ENCODE measurements around the gene TARDBP.
"Not testable (repeated sequence)": the region's sequence is repeated elsewhere in the genome, so short reads cannot be mapped to it uniquely, and the experiment has no call there.

The TARDBP gene

DNA sequence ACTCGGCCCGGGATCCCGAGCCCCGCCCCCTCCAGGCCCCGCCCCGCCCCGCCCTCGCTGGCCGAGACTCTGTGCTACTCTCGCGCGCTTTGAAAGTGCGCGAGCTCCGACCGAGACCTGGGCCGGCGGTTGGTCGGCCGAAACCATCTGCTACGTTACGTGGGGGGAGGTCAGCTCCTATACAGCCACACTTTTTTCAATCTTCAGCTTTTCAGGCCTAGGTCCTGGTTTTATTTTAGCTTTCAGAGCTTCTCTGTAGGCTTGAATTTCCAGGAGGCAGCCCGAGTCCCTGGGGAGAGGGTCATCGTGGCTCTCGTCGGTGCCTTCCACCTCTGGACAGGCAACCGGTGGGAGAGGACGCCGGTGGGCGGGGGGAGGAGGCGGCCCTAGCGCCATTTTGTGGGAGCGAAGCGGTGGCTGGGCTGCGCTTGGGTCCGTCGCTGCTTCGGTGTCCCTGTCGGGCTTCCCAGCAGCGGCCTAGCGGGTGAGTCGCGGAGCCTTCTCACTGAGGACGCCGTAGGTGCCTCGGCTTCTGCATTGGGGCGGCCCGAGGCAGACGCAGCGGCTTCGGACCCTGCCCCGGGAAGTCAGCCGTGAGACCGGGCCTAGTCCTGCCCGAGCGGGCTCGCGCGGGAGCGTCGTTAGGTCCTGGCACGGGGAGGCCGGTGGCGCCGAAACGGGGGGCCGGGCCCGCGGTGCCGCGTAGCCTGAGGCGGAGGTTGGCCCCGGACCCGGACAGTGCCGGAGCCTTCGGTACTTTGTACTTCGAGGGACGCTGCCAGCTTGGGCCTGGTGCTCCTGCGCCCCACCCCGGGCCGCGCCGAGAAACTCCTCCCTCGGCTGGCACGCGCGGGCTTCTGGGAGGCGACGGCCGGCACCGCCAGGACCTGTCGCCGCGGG is at the start of gene TARDBP:
TARDBP (plus strand) TSS at position 395 of the 900 bp plus-strand sequence. CDS start 1,074 bp downstream, outside the sequence.
- peak; percentile 85 for DNase-seq (ENCODE audit: low read depth)

DNA sequence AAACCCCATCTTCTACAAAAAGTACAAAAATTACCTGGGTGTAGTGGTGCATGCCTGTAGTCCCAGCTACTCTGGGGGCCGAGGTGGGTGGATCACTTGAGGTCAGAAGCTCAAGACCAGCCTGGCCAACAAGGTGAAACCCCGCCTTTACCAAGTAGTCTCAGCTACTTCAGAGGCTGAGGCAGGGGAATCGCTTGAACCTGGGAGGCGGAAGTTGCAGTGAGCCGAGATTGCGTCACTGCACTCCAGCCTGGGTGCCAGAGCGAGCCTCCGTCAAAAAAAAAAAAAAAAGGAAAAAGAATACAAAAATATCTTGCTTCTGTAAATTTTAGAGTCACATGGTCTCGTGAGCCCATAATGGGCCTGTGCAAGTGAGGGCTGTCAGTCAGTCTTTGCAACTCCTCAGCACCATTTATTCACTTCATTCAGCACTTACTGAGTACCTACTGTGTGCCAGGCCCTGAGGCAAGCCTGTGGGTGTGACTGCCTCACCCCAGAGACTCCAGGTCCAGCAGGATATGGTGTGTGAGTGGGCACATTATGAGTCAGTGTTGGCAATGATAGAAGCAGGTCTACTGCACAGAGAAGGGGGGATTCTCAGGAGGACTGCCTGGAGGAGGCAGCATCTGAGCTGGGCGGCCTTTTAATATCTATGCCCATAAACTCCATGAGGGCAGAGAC is 46.8 kb upstream of the TARDBP start:
- peak; percentile 3 for DNase-seq (ENCODE audit: low read depth)

DNA sequence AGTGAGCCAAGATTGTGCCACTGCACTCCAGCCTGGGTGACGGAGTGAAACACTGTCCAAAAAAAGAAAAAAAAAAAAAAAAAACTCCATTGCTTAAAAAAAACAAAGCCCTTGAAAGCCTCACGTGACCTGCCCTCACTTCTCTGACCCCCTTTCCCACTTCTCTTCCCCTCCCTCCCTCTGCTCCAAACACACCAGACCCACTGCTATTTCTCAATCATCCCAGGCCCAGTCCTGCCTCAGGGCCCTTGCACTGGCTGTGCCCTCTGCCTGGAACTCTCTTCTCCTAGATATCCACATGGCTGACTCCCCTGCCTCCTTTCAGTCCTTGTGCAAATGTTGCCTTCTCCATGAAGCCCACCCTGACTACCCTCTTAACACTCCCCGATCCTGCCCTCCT is 45.4 kb upstream of the TARDBP start:
- DNase-seq (ENCODE audit: low read depth), result no peak

DNA sequence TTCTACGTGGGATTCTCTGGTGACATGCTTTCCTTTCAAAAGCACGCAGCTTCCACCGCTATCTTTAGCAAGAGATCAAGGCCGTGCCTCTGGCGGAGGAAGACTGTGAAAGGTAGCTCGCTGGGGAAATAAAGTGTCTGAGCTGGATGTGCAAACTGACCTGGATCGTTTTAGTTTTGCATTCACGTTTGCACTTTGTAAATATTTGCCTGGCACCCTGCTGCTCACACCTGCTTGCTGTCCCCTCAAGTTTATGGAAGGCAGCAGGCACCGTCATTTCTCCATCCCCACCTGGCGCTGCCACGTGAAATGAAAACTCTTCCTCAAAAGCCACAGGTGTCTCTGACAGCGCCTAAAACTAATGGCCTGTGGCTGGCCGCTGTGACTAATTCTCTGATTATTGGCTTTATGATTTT is 44.0 kb upstream of the TARDBP start:
- peak; percentile 3 for DNase-seq (ENCODE audit: low read depth)

DNA sequence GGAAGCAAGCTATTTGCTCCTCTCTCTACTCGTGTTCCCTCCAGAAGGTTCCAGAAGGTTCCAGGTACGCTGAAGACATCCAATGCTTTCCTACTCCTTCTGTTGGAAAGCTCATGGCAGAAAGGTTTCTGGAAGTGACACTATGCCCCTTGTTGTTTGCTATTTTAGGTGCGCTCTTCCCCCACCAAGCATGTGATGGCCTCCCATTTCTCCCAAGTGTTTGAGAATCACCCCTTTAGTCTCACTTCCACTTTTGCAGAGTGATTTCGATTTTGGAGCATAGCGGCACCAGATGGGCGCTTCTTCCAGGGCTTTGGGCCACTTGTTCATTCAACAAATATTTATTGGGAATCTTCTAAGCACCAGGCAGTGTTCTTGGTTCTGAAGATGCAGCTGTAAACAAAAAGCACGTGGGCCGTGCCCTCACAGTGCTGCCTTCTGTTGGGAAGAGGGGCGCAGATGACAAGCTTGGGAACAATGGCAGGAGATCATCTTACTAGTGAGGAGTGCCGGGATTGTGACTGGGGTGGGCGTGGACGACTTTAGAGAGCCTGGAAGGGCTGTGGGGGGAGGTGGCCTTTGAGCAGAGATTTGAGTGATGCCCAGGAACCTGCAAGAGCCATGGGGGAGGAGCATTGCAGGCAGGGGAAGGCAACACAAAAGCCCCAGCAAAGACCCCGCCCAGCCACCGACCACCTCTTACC is 43.0 kb upstream of the TARDBP start:
- no peak for DNase-seq (ENCODE audit: low read depth)

DNA sequence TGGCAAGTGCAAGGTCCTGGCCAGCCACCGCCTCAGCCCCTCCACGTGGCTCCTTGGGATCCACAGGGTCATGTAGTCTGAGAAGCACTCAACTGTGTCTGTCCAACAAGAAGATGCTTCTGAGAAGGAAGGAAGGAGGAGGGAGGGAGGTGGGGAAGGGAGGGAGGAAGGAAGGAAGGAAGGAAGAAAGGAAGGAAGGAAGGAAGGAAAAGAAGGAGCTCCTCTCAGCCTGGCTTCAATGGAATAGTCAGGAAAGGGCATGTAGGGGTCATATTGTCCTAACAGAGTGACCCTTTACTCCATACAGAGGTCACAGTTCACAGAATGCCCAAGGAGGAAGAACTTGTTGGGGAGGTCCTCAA is 42.5 kb upstream of the TARDBP start:
- DNase-seq (ENCODE audit: low read depth), result no peak

DNA sequence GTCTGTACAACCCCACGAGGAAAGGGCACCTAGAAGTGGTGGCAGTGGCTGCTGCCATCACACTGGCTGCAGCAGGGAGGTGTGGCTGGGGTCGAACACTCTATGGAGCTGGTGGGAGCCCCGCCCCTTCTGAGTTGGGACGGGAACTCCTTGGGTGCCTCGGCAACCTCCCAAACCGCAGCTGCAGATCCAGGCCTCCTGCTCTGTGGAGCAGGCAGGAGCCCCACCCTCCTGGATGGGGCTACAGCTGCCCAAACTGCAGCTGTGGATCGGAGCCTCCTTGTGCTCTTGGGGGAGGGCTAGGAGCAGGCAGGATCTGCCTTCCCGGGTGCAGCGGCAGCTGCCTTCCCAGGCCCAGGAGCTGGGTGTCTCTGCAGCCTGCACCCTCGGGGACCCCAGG is 38.9 kb upstream of the TARDBP start:
- DNase-seq (ENCODE audit: low read depth), result no peak

DNA sequence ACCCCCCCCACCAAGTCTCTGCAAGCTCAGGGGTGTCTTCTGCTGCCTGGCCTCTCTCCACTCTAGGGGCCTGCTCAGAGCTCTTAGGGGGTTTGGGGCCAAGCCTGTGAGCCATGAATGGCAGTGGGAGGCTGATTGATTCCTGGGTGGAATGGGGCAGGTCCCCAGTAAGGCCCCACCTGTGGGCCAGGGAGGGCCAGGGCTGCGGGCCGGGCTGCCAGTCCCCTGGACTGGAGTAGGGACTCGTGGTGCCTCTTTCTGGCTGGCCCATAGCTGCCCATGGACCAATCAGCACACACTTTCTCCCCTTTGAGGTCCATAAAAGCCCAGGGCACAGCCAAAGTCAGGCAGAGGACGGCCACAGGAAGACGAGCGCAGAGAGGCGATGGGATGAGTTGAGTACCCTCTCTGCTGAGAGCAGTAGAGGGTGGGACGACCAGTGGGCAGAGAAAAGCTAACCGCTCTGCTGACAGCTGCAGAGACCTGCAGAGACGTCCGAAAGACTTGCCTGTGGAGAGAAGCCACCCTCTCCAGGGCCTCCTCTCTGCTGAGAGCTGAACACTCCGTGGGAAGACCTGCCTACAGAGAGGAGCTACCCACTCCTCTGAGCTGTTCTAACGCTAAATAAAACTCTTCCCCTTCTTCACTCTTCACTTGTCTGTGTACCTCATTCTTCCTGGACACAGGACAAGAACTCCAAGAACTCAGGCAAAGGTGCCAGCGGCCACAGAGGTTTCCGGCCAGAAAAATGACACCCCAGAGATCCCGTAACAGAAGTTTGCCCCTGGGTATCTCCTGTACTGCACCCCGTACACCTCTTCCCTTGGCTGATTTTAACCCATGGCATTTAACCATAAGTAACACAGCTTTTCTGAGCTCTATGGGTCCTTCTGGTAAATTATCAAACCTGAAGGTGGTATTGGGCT is 38.2 kb upstream of the TARDBP start:
- DNase-seq (ENCODE audit: low read depth), result no peak

DNA sequence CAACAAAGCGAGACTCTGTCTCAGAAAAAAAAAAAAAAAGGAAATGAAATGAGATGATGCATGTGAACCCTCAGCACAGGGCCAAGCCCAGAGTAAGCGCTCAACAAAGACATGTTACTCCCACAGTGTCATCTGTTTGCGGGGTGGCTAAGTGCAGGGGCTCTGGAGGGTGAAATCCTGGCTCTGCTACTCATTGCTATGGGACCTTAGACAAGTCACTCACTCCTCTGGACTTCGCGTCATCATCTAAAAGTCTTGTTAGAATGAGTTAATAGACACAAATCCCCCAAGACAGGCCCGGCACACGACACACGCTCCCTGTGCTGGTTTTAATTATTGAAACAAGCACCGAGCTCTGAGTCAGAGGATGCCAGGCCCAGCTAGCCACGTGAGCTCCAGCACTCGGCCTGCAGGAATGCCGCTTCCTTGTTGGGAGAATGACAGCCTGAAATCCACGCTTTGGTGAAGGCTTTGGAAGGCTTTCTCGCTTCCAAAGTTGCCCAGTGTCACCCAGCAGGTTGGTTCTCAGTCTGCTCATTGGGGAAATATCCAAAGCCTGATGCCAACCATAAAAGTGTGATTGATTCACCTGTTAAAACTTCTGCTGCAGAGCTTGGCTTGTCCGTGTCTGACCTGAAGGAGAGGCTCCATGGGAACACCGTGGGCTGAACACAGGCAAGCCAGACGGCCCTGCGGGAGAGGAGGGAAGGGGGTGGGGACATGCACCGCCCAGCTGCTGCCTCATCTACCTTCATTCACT is 36.7 kb upstream of the TARDBP start:
- DNase-seq (ENCODE audit: low read depth), result peak; percentile 63

DNA sequence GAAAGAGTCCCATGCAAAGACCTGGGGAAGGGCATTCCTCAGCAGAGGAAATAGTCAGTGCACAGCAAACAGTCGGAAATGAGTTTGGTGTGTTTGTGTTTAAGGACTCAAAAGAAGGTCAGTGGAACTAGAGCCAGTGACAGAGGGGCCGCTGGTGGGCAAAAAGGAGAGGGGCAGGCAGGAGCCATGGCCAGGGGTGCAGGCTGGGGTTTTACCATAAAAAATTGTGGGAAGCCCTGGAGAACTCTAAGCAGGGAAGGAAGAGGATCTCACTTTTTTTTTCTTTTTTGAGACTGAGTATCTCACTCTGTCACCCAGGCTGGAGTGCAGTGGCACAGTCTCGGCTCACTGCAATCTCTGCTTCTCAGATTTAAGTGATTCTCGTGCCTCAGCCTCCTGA is 33.7 kb upstream of the TARDBP start:
- DNase-seq (ENCODE audit: low read depth), result no peak

DNA sequence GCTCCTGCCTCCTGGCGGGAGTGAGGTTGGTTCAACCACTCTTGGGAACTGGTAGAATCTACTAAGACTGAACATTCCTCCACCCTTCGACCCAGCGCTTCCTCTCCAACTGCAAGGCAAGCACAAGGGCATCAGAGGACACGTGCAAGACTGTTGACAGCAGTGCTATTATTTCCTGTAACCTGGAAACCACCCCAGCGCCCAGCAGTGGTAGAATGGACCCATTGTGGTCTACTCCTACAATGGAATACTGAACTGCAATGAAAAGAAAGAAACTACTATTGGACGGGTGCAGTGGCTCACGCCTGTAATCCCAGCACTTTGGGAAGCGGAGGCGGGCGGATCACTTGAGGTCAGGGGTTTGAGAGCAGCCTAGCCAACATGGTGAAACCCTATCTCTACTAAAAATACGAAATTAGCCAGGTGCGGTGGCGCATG is 33.0 kb upstream of the TARDBP start:
- no peak for DNase-seq (ENCODE audit: low read depth)

DNA sequence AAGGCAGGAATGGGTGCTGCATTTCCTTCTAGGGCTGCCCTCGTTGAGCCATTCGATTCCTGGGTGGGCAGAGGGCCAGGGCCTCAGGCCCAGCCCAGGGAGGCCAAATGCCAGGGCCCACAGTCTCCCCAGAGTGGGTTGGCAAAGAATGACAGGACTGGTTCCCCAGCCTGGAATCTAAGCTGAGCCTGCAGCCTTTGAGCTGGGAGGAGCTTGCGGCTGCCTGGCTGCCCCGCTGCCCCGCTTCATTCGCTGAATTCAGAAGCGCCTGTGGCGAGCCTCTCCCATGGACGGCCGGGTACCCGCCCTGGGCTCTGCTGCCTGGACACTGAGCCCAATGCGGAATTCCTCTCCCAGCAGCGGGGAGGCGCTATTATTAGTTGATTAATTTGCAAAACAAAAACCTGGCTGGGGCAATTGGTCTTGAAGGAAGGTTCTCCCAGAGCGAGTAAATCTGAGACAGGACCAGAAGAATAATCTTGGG is 32.3 kb upstream of the TARDBP start:
- DNase-seq (ENCODE audit: low read depth), result peak; percentile 74

DNA sequence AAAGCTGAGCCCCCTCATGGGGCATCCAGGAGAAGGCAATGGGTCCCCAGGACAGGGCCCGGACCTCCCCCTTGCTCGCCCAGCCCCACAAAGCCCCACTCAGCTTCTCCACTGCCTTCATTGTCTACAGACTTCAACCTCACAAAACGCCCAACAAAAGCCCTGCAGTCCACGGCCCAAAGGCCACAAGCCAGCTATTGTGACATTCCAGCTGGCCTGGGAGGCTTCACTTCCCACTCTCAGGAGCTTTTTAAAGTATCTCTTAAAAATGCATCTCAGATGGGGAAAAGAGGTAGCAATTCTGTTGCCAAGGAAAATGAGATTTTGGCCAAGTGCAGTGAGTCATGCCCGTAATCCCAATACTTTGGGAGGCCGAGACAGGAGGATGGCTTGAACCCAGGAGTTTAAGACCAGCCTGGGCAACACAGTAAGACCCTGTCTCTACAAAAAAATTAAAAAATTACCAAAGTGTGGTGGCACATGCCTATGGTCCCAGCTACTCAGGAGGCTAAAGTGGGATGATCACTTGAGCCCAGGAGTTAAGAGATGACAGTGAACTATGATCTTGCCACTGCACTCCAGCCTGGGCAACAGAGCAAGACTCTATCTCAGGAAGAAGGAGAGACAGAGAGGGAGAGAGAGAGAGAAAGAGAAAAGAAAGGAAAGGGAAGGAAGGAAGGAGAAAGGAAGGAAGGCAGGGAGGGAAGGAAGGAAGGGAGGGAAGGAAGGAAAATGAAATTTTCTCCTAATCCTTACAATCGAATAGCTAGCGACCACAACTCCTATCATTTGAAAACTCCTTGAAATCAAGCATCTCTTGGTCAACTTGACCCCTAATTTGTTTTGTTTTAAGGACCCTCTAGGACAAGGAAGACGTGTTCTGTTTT is 31.4 kb upstream of the TARDBP start:
- DNase-seq (ENCODE audit: low read depth), result no peak

DNA sequence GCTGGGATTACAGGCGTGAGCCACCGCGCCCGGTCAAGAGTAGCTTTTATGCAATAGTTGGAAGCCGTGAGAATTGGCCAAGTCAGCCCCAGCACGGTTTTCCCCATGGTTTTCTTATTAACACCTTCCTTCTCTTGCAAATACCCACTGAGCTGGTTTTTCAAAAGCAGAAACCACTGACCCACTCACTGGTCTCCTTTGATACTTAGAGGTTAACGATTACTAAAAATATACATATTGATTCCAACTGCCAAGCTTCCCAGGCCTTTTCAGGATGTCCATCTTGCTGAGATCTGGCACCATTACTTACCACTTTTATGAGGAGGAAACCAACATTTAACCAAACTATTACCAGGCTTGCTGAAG is 25.9 kb upstream of the TARDBP start:
- no peak for DNase-seq (ENCODE audit: low read depth)

DNA sequence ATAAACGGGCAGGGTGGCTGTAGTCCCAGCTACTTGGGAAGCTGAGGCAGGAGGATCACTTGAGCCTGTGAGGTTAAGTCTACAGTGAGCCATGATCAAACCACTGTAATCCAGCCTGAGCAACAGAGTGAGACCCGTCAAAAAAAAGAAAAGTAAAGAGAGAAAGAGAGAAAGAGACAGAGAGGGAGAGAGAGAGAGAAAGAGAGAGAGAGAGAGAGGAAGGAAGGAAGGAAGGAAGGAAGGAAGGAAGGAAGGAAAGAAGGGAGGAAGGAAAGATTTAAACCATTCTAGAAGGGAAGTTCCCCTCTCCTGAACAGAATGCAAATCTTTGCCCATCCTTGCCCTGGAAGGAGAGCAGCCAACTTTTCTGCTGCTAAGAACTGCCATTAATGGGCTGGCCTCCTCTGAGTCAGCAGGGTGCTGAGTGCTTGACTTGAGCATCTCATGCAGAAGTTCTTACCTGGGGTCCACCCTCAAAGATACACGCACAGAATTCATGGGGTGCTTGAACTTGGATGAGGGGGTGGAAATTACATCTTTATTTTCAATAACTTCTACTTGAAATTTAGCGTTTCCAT is 24.5 kb upstream of the TARDBP start:
- DNase-seq (ENCODE audit: low read depth), result no peak

DNA sequence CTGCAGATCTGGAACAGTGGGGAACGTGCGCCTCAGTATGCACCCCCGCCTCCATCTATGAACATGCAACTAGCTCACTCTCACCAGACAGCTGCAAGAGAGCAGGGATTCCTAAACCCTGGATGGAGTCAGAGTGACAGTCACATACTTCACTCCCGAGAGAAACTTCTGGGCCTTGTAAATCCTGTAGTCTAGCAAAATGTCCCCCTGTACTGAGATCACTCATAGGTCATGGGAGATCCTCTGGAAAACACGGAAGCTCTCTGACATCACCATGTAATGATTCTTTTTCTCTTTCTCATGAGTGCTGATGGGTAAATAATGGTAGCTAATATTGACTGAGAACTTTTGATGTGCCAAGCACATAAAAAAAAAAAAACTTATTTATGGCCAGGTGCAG is 23.4 kb upstream of the TARDBP start:
- no peak for DNase-seq (ENCODE audit: low read depth)

DNA sequence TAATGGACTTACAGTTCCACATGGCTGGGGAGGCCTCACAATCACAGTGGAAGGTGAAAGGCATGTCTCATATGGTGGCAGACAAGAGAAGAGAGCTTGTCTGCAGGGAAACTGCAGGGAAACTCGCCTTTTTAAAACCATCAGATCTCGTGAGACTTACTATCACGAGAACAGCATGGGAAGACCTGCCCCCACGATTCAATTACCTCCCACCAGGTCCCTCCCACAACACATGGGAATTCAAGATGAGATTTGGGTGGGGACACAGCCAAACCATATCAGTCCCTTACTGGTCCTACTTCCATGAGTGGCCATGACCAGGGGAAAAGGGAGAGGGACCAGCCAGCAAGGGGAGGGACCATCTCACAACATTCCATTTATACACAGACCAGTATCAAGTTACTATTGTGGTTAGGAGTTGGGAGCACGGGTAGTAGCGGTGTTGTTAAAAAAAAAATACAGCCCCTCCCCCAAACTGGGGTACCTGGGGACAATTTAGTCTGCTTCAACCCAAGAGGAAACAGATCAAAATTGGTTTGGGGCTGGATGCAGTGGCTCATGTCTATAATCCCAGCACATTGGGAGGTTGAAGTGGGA is 22.4 kb upstream of the TARDBP start:
- DNase-seq (ENCODE audit: low read depth), result peak; percentile 22

DNA sequence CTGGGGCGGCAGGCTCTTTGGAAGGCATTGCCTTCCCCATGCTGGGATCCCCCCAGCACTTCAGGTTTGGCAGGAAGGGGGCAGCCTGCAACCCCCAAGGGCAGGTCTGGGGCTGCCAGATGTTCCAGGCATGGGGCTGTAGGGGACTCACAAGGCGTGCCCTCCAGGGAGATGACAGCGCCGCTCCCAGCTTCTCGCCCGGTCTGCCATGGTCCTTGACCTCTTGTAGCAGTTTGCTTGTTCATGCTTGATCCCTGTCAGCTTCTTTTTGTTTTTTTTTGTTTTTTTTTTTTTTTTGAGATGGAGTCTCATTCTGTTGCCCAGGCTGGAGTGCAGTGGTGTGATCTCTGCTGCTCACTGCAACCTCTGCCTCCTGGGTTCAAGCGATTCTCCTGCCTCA is 21.6 kb upstream of the TARDBP start:
- DNase-seq (ENCODE audit: low read depth), result no peak

DNA sequence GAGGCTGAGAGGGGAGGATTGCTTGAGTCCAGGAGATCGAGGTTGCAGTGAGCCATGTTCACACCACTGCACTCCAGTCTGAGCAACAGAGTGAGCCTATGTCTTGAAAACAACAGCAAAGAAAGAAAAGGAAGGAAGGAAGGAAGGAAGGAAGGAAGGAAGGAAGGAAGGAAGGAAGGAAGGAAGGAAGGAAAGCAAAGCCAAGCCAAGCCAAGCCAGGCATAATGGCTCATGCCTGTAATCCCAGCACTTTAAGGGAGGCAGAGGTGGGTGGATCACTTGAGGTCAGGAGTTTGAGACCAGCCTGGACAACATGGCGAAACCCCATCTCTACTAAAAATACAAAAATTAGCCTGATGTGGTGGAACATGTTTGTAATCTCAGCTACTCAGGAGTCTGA is 20.4 kb upstream of the TARDBP start:
- DNase-seq (ENCODE audit: low read depth), result not testable (repeated sequence)
